HG03457 (cell line): ENCODE measurements around the gene CNKSR3.
"Not testable (repeated sequence)": the region's sequence is repeated elsewhere in the genome, so short reads cannot be mapped to it uniquely, and the experiment has no call there.

Experiments
- ATAC-seq: cut with Tn5 transposase; IDR thresholded peaks from one replicate; pipeline ENCODE4 v1.9.1; 2021; ENCODE audit warnings: moderate number of reproducible peaks; ENCODE audit not compliant: unreplicated experiment

CNKSR3 gene

DNA sequence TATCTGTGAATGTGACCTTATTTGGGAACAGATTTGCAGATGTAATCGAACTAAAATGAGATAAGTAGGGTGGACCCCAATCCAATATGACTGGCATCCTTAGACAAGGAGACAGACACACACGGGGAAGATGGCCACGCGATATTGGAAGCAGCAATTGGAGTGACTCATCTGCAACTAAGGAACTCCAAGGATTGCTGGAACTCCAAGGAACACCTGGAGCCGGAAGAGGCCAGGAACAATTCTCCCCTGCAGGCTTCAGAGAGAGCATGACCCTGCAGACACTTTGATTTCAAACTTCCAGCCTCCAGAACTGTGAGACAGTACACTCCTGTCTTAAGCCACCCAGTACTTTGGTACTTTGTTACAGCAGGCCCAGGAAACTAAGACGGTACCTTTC lies 19.5 kb upstream of the CNKSR3 start:
- no peak for ATAC-seq

DNA sequence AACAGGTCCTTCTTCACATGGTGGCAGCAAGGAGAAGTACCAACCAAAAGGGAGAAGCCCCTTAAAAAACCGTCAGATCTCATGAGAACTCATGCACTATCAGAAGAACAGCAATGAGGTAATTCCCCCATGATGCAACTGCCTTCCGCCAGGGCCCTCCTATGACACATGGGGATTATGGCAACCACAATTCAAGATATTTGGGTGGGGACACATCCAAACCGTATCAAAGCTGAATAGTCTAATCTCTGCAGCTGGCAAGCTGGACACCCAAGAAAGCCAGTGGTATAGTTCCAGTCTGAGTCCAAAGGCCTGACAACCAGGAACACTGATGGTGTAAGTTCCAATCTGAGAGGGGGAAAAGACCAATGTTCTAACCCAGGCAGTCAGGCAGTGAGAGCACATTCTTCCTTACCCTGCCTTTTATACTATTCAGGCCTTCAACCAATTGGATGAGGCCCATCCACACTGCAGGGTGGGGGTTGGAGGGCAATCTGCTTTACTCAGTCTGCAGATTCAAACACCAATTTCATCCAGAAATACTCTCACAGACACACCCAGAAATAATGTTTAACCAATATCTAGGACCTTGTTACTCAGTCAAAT lies 17.9 kb upstream of the CNKSR3 start:
- ATAC-seq = no peak

DNA sequence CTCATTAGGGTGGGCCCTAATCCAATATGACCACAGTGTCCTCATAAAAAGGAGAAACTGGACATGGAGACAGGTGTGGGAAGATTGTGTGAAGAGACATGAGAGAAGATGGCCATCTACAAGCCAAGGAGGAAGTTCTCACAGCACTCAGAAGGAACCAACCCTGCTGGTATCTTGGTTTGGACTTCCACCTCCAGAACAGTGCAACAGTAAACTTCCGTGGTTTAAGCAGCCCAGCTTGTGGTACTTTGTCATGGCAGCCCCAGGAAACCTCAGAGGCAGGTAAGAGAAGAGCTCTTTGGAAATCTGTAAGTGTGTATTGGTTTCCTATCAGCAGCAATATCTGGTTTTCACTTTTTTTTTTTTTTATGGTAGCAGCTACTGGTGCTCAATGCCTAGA lies 16.5 kb upstream of the CNKSR3 start:
- no peak for ATAC-seq

DNA sequence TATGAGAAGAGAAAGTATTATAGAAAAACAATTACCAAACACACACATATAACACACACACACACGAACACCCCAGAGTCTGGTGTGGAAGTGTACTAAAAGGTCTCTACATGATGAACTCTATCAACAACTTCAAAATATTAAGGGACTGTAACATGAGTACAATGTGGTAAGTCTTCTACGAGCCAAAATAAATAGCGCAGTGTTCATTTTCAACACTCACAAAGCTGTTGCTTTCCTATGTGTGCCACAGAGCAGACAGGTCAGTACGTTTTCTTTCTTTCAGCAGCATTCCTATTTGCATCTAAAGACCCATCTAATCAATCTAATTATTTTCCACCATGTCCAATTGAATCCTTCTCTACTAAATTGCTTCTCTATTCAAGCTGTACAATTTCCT lies 12.1 kb upstream of the CNKSR3 start:
- no peak for ATAC-seq

DNA sequence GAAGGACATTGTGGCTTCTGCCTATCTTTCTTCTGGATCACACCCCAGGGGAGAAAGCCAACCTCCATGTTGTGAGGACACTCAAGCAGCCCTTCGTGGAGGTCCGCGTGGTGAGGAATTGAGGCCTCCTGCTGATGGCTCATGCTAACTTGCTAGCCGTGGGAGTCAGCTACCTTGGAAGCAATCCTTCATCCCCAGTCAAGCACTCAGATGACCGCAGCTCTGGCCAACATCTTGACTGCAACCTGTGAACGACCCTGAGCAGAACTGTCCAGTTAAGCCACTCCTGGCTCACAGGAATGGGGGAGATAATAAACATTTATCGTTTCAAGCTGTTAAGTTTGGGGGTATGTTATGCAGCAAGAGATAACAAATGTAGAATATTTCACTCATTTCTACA lies 10.9 kb upstream of the CNKSR3 start:
- ATAC-seq = no peak

DNA sequence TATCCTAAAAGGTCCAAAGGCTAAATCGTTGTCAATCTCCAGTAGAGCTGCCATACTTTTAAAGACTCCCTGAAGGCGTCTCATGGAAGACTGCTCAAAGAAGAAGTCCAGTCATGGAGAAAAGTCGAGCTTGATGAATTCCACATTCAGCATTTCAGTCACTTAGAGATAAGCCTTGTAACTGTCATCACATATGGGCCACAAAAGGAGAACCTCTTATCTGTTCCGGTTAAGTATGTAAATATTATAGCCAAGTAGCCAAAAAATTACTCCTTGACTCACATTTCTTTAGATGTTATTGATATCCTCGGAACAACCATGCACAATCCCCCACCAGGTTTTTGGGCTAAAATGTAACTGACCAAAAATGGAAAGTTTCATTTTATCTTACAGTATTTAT lies 9.8 kb upstream of the CNKSR3 start:
- no peak for ATAC-seq

DNA sequence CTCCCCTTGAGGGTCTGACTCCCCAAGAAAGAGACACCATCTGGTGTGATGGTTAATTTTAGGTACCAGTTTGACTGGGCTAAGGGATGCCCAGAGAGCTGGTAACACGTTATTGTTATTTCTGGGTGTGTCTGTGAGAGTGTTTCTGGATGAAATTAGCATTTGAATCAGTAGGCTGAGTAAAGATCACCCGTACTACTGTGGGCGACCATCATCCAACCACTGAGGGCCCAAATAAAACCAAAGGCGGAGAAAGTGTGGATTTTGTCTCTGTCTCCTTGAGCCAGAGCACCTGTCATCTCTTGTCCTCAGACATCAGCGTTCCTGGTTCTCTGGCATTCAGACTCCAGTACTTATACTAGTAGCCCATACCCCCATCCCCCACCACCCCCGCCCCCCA lies 7.9 kb upstream of the CNKSR3 start:
- no peak for ATAC-seq

DNA sequence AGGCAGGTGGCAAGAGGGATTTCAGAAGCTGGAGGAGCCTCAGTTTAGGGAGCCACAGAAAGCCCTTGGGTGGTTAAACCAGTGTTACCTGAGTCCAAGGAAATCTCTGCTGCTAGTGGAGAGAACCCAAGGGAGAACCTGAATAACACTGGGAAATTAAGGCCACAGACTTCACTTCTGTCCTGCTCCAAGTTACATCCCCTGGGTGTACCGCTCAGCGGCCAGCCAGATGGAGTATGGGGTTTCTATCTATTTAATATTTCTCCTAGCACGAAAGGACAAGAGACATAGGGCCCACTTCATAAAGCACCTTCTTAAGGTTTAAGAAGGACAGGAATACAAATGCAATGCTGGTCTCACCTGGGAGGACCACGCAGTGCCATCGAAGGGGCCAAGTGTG lies 5.8 kb upstream of the CNKSR3 start:
- no peak for ATAC-seq

DNA sequence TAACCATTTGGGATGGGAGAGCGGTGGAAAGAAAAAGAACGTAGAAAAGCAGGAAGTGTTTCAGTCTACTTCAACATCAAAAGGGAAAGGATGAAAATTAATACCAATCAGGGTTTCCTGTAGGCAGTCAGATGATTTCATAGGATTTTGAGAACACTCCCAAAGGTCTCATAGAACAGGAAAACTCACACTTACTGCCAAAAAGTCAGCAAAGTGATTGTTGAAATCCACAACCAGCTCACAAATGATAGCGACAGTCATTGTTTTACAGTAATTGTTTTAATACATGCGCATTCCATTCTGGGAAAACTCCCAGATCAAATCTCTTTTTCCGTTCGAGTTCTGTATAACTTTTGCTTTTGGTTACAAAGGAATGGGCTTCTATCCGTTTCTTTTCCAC lies 5.3 kb upstream of the CNKSR3 start:
- ATAC-seq = no peak

DNA sequence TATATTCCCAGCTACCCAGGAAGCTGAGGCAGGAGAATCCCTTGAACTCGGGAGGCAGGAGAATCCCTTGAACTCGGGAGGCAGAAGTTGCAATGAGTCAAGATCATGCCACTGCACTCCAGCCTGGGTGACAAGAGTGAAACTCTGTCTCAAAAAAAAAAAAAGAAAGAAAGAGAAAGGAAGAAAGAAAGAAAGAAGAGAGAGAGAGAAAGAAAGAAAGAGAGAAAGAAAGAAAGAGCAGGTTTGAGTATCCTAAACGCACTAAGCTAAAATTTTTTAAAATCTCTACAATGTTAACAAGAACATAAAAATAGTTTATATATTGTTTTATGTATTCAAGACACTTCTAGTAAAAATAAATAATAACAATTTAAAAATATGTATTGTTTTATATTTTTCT lies 4.6 kb upstream of the CNKSR3 start:
- ATAC-seq = not testable (repeated sequence)

DNA sequence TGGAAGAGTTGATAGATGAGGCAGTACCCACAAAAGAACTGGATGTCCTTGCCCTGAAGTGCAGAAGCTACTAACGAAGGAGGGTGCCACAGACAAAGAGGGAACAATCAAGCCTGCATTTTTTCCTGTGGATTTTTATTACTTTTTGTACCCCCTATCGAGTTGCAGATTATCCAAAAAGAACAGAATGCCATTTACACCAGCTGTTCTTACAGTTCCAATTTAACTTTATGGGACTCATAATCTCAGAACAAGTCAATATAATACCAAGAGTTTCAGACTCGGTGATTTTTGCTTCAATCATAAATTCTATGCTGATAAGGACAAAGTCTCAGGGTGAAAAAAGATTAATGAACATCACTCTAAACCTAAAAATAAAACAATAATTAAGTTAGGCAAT lies 4.0 kb upstream of the CNKSR3 start:
- no peak for ATAC-seq

DNA sequence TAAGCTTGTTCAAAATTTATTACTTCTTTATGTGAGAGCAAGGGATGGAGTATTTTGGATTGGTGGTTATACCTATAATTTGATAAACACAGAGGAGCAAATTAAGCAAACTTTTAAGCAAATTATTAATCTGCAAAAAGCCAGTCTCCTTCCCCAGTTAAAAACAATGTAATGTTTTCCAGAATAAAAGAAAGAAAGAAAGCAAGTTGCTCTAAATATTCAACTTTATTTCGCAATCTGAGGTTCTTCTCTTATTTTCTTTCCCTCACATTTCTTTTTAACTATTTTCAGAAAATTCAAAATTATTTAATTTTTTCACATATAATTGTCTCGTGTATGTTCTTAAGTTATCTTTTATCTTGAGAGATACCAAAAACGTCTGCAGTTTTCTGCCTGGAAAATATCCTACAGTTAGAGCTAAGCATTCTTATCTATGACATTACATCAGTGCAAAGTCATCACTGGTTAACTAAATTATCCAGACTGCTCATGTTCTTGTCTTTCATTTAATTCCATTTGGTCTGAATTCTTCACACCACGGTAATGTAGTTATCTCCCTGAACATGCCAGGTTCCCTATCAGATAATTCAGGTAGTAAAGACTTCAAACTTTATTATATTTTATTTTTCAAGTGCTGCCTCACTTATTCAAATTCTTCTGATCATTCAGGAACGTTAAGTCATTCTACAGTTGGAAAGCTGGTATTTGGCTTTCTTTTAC lies 3.3 kb upstream of the CNKSR3 start:
- no peak for ATAC-seq

DNA sequence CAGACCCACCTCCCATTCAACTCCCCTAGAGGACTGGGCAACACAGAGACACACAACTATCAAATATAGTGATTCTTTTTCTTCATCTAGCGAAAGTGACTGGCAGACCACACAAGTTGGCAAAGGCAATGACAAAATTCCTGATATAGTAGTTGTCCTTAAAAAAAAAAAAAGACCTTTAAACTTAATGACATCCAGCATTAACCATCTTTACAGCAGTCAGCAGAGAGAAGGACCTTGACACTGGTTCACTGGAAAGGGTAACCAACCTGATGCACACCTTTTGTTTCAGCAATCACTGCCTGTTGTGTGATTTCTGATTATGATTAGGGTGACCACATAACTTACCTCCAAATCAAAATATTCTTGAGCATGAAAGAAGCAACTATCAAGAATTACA lies 1.7 kb upstream of the CNKSR3 start:
- ATAC-seq = no peak

DNA sequence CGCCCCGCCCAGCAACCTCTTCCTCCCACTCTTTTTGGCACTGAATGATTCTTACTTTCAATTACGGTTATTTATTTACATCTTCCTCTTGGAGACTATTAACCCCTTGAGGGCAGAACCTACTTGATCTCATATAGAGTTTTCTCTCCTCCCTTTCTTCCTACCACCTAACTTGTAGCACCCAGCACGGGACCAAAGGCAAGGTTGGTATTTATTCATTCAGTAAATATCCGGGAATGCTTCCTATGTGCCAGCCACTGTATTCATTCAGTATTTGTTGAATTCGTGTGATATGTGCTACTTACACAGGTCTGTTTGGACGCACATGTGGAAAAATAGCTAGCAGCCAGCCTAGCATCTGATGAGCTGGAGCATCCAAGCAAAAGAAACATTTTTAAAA lies 1.3 kb upstream of the CNKSR3 start:
- ATAC-seq = no peak

DNA sequence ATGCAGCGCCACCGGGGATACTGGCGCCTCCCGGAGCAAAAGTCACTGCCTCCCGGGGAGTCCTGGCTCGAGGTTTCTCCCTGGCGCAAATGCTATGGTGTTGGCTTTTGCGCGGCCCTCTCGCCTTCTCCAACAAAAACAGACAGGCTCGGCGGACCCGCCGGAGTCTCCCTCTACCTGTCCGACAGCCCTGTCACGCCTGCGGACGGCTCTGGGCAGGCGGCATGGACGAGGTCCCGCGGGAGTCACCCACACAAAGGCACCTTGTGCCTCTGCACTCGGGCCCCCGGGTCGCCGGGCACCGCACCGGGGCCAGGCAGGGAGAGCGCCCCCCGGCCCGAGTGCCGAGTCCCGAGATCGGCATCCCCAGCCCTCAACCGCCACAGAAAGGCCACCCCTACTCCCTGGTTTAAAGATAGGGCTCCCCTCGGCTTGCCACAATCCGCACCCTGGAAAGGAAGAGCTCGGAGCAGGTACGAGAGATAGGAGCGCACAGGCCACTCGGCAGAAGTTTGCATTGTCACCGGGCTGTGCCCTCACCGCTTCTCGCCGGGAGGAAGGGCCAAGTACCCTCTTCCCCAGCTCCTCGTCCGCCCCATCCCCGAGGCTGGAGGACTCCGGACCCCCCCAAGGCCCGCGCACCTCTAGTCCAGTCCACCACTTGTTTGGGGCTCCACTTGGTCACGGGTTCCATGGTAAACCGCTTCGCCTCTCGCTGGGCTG lies 903 bp downstream of the CNKSR3 start:
- ATAC-seq = peak; percentile 21

DNA sequence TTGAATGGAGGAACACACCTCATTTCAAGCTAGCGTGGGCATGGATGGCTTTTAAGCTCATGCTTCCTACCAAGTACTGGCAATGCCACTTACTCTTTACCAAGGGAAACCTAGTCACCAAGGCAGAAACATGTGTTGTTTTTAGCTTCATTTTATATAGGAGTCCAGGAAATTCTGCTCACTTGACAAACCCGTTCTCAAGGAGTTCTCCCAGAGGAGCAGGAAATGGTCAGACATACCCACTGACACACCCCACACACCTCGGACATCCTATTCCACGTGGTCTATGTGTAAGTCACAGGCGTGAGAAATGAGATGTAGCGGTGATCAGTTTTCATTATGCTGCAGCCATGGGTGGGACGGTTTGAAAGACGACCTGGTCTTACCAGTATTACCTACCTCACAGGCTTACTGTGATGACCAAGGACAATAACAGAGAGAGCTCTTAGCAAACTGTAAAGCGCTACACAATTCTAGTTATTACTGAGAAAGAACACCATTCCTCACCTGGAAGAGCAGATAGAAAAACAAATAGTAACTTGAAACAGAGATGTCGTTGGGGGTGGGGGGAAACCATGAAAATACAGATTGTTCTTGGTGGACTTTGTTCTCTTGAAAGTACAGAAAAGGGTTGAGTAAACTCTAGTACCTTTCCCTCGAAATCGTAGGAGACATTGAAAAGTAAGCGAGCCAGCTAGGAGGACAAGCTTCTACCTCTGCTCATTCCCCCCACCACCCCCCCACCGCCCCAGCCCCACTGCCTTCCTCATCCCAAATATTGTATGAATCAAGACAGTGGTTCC lies 1.7 kb downstream of the CNKSR3 start:
- ATAC-seq = no peak

DNA sequence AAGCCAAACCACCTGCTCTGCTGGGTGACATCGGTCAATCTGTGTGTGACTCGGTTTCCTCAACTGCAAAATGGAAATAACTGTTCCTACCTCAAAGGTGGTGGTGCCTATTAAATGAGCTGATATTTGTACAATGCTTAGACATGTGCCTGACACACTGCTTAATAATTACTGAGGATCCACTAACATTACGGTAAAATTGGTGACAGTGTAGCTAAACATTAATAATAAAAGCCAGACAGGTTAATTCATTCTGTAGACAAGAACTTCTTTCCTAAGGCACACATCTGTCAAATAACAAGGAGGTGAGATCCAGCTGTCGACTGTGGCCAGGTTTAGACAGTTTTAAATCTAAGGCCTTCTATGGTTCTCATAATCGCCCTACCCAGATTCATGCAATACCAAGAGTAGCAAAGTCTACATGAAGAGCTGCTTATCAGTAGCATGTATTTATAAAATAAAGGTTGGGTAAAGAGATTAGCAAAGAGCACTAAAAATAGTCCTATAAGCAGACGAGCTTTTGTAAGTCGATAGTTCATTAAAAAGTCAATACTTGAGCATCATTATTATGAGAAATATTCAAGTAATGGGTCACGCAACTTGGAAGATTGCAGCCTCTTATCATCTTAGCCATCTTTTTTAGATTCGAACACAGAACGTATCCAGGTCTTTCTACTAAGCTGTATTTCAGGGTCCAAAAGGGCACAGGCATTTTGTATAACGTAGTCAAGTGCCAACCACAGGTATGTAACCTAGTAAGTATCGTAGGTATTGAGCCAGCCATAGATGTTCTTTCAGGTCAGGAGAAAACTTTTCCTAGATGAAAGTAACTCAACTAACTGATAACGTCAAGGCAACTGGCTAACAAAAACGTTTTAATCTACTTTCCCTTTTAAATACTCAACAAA lies 3.2 kb downstream of the CNKSR3 start:
- no peak for ATAC-seq

DNA sequence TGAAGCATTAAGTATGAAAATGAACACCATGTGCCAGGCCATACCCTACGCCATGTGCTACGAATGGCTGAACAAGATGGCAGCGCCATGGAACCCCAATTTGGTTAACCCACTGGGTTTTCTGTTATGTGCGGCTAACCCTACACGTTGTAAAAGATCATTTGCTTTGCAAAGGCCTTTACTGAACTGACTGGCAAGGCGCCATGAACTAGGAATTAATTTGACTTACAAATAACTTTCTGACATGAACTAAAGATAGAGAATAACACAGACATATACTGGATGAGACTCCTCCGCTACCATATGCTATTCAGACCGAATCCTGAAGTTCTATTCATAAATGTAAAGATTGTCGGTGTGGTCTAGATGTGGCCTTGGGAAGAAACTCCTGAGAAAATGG lies 3.9 kb downstream of the CNKSR3 start:
- ATAC-seq = no peak

DNA sequence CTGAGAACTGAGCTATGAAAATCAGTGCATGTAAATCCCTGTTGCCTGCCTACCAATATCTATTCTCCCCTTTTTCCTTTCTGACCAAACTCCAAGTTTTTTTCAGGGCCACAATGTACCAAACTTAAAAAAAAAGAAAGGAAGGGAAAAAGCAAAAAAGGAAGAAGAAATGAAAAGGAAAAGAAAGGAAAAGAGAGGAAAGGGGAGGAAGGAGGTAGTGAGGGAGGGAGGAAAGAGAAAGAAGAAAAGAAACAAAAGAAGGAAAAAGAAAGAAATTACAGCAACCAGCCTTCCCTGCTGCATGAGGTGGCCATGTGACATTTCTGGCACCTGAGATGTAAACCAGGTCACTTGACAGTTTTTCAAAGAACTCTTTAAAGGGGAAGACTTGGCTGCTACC lies 4.4 kb downstream of the CNKSR3 start:
- ATAC-seq = no peak

DNA sequence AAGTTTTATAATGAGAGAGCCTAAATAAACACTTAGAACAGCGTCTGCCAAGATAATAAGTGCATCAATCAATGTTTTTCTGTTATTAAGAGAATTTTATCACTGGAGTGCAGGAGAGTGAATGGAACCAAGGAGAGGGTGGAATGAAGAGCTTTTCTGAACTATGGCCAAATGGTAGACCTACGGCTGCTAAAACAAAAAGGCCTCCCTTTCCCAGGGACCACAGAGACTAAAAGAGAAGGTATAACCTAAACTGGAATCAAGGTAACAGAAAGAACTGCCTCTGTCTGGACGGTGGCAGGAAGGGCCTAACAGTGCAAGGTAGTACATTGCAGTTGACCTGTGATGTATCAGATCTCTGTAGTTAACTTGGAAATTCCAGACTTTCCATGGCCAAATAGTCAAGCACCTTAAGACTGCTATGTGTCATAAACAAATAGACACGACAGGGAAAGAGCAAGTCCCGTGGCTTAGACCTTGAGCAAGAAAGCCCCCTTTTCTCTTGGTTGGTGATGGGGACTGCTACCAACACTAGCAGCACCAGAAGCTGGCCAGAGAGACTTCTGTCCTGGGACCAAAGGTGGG lies 5.5 kb downstream of the CNKSR3 start:
- ATAC-seq = no peak
